Stomach (tissue), 9 donors: ENCODE measurements around the gene CUL7. TPM values are rescaled to one million over a fixed set of nuclear protein-coding genes. Genes with fewer than 3 reads are reported as not detected.

ENCODE experiments used
- DNase-seq, 2 donors: peaks; one replicate each; pipeline versions ENCODE4 v3.0.0 to v3.0.0-alpha.2; 2013 to 2019
- H3K27ac ChIP-seq, 5 donors: fragments of 200-600 bp in 4 of 5; sonication (generic) in 4 of 5; one replicate each; pipeline ENCODE4 v1.5.1; 2013 to 2019; ENCODE audit warnings: mild to moderate bottlenecking in 1 of 5, moderate library complexity in 1 of 5
- H3K27me3 ChIP-seq, 3 donors: fragments of 200-600 bp; sonication (generic); one replicate each; pipeline ENCODE4 v1.5.1; 2017 to 2019; ENCODE audit warnings: mixed run types in 1 of 3
- H3K36me3 ChIP-seq, 4 donors: fragments of 200-600 bp; sonication (generic); 1 replicate in 3 of 4; 2 replicates in 1 of 4; pipeline ENCODE4 v1.5.1; 2016 to 2019
- H3K4me1 ChIP-seq, 4 donors: fragments of 200-600 bp; sonication (generic); one replicate each; pipeline ENCODE4 v1.5.1; 2016 to 2019
- H3K4me3 ChIP-seq, 4 donors: fragments of 200-600 bp; sonication (generic) in 3 of 4; one replicate each; pipeline ENCODE4 v1.5.1; 2016 to 2019; ENCODE audit warnings: mild to moderate bottlenecking in 1 of 4
- H3K9me3 ChIP-seq, 4 donors: fragments of 200-600 bp; sonication (generic); one replicate each; pipeline ENCODE4 v1.5.1; 2016 to 2019
- EP300 ChIP-seq: sonication (generic); formaldehyde crosslinking; IDR thresholded peaks from one replicate; pipeline ENCODE4 v1.6.1; 2017; ENCODE audit warnings: antibody characterized with exemption
- POLR2A ChIP-seq, 4 donors: fragments of 450-650 bp; IDR thresholded peaks; one replicate each; pipeline ENCODE4 v1.6.1; 2016; ENCODE audit warnings: antibody characterized with exemption in 4 of 4, control low read depth in 2 of 4, mild to moderate bottlenecking in 1 of 4, moderate library complexity in 1 of 4
- POLR2AphosphoS5 ChIP-seq, 3 donors: sonication (generic); formaldehyde crosslinking; IDR thresholded peaks; one replicate each; pipeline ENCODE4 v1.6.1; 2016; ENCODE audit warnings: antibody characterized with exemption in 3 of 3
- WGBS, 5 donors: extraction: QIAGEN DNeasy Blood & Tissue Kit in 3 of 5; methylation state at CpG; one replicate each; pipeline versions ENCODE4 v1.1.5 to v1.1.7; 2013 to 2018; 5-methylcytosine and 5-hydroxymethylcytosine counted together
- intact Hi-C: fragments of 100-400 bp; cut with DNase I; formaldehyde crosslinking; loops from one replicate; pipeline ENCODE4 v1.15.1; 2023; ENCODE audit warnings: low total_unique reads
- polyA plus RNA-seq, 3 donors: library from polyadenylated mRNA; stranded (reverse); fragments of 200-250 nt; gene quantifications; one replicate each; pipeline ENCODE4 v1.2.3, GENCODE V29; 2013
- total RNA-seq, 5 donors: library from RNA; depleted of rRNA; stranded (reverse); fragments of >200 nt; gene quantifications; one replicate each; pipeline versions ENCODE4 v1.1.0 to v1.2.3, GENCODE V29; 2014 to 2016
- TF ChIP-seq, protein P1 (sequence below), 7 experiments: fragments of 450-650 bp in 4 of 7; fragments of 200-600 bp in 3 of 7; sonication (generic) in 3 of 7; IDR thresholded peaks; one replicate each; pipeline ENCODE4 v1.5.1; 2016 to 2019; ENCODE audit warnings: antibody characterized with exemption in 7 of 7, control low read depth in 2 of 7, mild to moderate bottlenecking in 1 of 7
- donor health status: healthy with polysubstance abuse.
- donor health status: Bipolar disorder and iron deficiency.
- donor health status: healthy.

CUL7 gene
- total and polyA plus RNA-seq, 8 donors, result 4.4 to 26.1 (median 10.5) TPM

DNA sequence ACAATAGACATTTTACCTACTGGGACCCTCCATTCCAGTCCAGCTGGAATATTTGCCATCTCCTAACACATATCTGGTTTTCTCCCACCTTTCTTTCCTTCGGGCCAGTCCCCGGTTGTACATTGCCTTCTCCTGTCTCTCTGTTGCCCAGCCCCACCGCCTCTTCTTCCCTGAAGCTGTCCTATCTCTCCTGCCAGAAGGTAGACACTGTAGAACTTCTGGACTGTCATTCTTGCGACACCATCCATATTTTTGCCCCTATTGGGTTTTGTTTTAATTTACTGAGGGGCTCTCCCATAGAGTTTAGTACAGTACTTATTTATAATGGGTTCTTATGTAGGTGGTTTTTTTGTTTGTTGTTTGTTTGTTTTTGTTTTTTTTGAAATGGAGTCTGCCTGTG is 27.4 kb upstream of the CUL7 start:
- Histone ChIP-seq H3K4me1 (peaks cover 7 to 28% (median 20%) of the 10 kb centered on the region in 4 donors), H3K9me3 (no peaks in the 10 kb centered on the region), H3K4me3 (no peak overlapping the region), H3K36me3 (no peaks in the 10 kb centered on the region), H3K27ac (no peak overlapping the region), H3K27me3 (peaks cover 0 to 22% (median 5%) of the 10 kb centered on the region in 3 donors)
- no peak for DNase-seq
- intact Hi-C loops, result no loop called here
- WGBS, 5 donors, result 92 to 97% (median 94%) methylated on average over 4 of the region's 4 CpGs
- TF ChIP-seq EP300, result no peak
- TF ChIP-seq, protein P1, sequence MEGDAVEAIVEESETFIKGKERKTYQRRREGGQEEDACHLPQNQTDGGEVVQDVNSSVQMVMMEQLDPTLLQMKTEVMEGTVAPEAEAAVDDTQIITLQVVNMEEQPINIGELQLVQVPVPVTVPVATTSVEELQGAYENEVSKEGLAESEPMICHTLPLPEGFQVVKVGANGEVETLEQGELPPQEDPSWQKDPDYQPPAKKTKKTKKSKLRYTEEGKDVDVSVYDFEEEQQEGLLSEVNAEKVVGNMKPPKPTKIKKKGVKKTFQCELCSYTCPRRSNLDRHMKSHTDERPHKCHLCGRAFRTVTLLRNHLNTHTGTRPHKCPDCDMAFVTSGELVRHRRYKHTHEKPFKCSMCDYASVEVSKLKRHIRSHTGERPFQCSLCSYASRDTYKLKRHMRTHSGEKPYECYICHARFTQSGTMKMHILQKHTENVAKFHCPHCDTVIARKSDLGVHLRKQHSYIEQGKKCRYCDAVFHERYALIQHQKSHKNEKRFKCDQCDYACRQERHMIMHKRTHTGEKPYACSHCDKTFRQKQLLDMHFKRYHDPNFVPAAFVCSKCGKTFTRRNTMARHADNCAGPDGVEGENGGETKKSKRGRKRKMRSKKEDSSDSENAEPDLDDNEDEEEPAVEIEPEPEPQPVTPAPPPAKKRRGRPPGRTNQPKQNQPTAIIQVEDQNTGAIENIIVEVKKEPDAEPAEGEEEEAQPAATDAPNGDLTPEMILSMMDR (IDR thresholded peaks at IDR 0.05), result no peak
- TF ChIP-seq POLR2AphosphoS5 (IDR thresholded peaks at IDR 0.05), result no peak
- no peak for TF ChIP-seq POLR2A (IDR thresholded peaks at IDR 0.05)

DNA sequence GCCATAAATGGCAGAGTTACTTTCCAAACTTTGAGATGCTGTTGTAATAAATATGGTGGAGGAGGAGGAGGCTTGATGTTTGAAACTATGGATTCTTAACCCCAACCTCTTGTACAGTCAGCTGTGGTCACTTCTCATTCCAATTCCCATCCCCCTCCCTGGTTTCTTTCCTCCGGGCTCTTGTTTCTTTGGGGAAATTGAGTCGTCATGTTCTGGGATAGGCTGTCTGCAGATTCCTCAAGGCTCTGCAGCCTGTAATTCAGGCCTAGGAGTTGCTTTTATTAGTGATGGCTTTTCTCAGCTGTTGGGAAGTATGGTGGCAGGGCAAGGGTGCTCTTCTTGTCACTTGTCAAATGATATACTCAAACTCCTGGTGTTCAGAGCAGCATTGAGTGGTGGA is 25.0 kb upstream of the CUL7 start:
- DNase-seq, result no peak
- Histone ChIP-seq H3K4me3 (no peak overlapping the region), H3K9me3 (no peaks in the 10 kb centered on the region), H3K27me3 (peaks cover 0 to 31% (median 5%) of the 10 kb centered on the region in 3 donors), H3K36me3 (peaks cover 0 to 16% (median 12%) of the 10 kb centered on the region in 4 donors), H3K27ac (no peak overlapping the region), H3K4me1 (peaks cover 10 to 35% (median 27%) of the 10 kb centered on the region in 4 donors)
- intact Hi-C loops, result loop anchor here (10.0 kb wide), 1 partner anchor 66 kb away; no protein-coding TSS in a partner anchor
- TF ChIP-seq, protein P1 (IDR thresholded peaks at IDR 0.05), result no peak
- TF ChIP-seq POLR2AphosphoS5 (IDR thresholded peaks at IDR 0.05) (no peak), POLR2A (IDR thresholded peaks at IDR 0.05) (no peak), EP300 (no peak)
- WGBS, 5 donors, result 81 to 100% (median 84%) methylated on average over 2 of the region's 2 CpGs

DNA sequence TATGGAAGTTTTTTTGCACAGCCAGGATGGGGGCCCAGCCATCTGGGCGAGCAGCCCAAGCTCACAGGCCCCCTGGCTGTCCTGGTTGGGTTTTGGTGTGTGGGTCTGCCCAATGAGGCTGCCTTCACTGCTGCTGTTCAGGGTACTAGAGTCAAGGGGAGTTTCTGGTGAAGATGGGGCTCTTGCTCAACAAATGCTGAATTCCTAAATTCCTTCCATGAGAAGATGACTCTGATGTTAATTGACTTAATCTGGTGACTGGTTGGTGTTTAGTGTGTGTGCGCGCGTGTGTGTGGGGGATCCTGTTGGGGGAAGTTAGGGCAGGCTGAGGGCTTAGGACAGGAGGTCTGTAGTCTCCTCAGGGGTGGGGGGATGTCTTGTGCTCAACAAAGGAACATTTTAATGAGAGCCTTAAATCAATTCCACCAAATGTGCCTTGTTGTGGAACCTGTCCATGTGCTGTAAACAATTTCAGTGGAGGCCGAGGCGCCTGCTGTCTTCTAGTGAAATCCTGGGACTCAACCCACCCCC is 24.4 kb upstream of the CUL7 start:
- 81 to 91% (median 85%) methylated on average over 6 of the region's 6 CpGs for WGBS, 5 donors

DNA sequence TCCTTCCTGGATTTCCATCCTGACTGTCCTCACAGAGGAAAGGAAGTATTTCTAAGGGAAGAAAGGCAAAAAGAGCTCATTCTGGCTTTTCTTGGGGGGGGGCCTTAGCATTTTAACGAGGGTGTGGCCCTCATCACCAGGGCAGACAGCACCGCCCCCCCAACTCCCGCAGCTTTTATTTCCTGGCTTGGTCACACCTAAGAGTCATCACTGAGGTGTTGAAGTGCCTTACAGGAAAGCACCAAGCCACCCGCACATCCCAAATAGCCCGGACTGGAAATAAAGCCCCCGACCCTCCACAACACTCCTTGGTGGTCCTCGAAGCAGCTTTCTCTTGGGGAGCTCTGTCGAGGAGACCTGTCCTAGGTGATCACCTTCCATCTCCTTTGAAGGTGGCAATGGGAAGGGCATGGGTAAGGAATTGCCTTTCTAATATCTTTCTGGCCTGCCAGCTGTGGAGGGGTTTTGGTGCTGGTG is 23.7 kb upstream of the CUL7 start:
- intact Hi-C loops, result loop anchor here (10.0 kb wide), 1 partner anchor 67 kb away; no protein-coding TSS in a partner anchor
- 19 to 31% (median 23%) methylated on average over 8 of the region's 8 CpGs for WGBS, 5 donors
- Histone ChIP-seq H3K36me3 (peaks cover 0 to 29% (median 25%) of the 10 kb centered on the region in 4 donors), H3K27ac (peak overlapping the region in 3 of 5 donors; percentile 65 to 74 (median 74)), H3K27me3 (peaks cover 0 to 31% (median 5%) of the 10 kb centered on the region in 3 donors), H3K4me1 (peaks cover 10 to 31% (median 26%) of the 10 kb centered on the region in 4 donors), H3K4me3 (peak overlapping the region; percentile 61 to 93 (median 70)), H3K9me3 (no peaks in the 10 kb centered on the region)
- TF ChIP-seq POLR2A (IDR thresholded peaks at IDR 0.05), result no peak
- no peak for TF ChIP-seq EP300
- no peak for TF ChIP-seq POLR2AphosphoS5 (IDR thresholded peaks at IDR 0.05)
- TF ChIP-seq, protein P1 (IDR thresholded peaks at IDR 0.05), result no peak
- DNase-seq, result peak in 1 of 2 donors; percentile 42

More for the DNA sequence above, 24.4 kb upstream of the CUL7 start:
- no peak for DNase-seq
- peaks cover 0 to 31% (median 5%) of the 10 kb centered on the region in 3 donors for H3K27me3 ChIP-seq
- no peak for TF ChIP-seq POLR2AphosphoS5 (IDR thresholded peaks at IDR 0.05)
- H3K36me3 ChIP-seq, result peaks cover 0 to 22% (median 18%) of the 10 kb centered on the region in 4 donors
- peak overlapping the region in 1 of 4 donors; percentile 93 for H3K4me3 ChIP-seq
- no peaks in the 10 kb centered on the region for H3K9me3 ChIP-seq
- intact Hi-C loops, result loop anchor here (10.0 kb wide), 1 partner anchor 67 kb away; no protein-coding TSS in a partner anchor
- peak overlapping the region in 1 of 5 donors; percentile 20 for H3K27ac ChIP-seq
- H3K4me1 ChIP-seq, result peaks cover 10 to 35% (median 27%) of the 10 kb centered on the region in 4 donors
